ENCODE measurements around the gene SLC1A2.

DNA sequence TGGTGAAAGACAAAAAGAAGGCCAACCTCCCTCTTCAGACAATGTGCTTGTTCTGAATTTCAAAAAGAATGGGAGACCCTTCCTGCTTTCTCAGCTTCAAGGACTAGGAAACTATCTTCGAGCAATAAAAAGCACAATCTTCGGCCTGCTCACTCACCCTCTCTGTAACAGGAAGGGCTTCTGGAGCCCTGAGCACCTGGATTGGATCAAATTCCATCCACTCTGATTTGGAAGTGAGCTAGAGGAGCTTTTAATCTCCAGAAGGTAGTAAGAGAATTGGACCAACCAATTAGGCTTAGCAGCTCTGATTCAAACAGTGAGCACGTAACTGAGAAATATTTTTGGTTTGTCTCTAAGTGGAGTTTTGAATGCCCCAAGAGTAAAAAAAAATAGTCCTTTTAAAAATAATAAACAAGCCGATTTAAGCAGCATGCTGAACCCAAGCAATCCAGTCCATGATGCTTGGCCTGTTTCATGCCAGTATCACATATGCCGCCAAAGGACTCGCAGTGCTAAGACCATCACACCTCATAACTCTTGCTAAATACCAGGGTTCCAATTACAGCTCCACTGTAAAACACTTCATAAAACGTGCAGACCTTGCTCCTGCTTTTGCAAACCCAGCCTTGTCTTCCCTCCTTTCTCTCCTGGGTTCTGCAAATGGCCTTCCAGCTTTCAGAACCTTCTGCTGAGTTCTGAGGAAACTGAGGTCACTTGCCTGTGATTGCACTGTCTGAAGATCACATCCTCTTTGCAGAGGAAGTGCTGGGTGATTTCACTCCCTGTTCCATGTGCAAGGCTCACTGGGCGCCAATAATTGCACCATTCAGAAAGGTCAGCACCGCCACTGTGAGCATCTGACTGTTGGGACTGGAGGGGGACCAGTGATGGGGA lies 74.4 kb downstream of the SLC1A2 start:
- TF ChIP-seq, protein P1, sequence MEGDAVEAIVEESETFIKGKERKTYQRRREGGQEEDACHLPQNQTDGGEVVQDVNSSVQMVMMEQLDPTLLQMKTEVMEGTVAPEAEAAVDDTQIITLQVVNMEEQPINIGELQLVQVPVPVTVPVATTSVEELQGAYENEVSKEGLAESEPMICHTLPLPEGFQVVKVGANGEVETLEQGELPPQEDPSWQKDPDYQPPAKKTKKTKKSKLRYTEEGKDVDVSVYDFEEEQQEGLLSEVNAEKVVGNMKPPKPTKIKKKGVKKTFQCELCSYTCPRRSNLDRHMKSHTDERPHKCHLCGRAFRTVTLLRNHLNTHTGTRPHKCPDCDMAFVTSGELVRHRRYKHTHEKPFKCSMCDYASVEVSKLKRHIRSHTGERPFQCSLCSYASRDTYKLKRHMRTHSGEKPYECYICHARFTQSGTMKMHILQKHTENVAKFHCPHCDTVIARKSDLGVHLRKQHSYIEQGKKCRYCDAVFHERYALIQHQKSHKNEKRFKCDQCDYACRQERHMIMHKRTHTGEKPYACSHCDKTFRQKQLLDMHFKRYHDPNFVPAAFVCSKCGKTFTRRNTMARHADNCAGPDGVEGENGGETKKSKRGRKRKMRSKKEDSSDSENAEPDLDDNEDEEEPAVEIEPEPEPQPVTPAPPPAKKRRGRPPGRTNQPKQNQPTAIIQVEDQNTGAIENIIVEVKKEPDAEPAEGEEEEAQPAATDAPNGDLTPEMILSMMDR (conservative IDR thresholded peaks at IDR 0.05; ENCODE audit: low read depth in 2 of 2): no peak
- no peak for TF ChIP-seq ZNF114 (CRISPR knock-in tag; IDR thresholded peaks at IDR 0.05)
- TF ChIP-seq EZH2phosphoT487 (IDR thresholded peaks at IDR 0.05; ENCODE audit: unreplicated experiment): no peak
- no peak for TF ChIP-seq EZH2 (IDR thresholded peaks at IDR 0.05; ENCODE audit: low read depth, unreplicated experiment)
- no peak for TF ChIP-seq STAT1 (IDR thresholded peaks at IDR 0.05; ENCODE audit: unreplicated experiment)
- no peak for TF ChIP-seq POLR2AphosphoS5 (IDR thresholded peaks at IDR 0.05; ENCODE audit: low read depth)
- no peak for TF ChIP-seq ZNF331 (CRISPR knock-in tag; IDR thresholded peaks at IDR 0.05; ENCODE audit: low read depth)
- no peak for TF ChIP-seq NANOG (IDR thresholded peaks at IDR 0.05; ENCODE audit: borderline replicate concordance)
- TF ChIP-seq, protein P2, sequence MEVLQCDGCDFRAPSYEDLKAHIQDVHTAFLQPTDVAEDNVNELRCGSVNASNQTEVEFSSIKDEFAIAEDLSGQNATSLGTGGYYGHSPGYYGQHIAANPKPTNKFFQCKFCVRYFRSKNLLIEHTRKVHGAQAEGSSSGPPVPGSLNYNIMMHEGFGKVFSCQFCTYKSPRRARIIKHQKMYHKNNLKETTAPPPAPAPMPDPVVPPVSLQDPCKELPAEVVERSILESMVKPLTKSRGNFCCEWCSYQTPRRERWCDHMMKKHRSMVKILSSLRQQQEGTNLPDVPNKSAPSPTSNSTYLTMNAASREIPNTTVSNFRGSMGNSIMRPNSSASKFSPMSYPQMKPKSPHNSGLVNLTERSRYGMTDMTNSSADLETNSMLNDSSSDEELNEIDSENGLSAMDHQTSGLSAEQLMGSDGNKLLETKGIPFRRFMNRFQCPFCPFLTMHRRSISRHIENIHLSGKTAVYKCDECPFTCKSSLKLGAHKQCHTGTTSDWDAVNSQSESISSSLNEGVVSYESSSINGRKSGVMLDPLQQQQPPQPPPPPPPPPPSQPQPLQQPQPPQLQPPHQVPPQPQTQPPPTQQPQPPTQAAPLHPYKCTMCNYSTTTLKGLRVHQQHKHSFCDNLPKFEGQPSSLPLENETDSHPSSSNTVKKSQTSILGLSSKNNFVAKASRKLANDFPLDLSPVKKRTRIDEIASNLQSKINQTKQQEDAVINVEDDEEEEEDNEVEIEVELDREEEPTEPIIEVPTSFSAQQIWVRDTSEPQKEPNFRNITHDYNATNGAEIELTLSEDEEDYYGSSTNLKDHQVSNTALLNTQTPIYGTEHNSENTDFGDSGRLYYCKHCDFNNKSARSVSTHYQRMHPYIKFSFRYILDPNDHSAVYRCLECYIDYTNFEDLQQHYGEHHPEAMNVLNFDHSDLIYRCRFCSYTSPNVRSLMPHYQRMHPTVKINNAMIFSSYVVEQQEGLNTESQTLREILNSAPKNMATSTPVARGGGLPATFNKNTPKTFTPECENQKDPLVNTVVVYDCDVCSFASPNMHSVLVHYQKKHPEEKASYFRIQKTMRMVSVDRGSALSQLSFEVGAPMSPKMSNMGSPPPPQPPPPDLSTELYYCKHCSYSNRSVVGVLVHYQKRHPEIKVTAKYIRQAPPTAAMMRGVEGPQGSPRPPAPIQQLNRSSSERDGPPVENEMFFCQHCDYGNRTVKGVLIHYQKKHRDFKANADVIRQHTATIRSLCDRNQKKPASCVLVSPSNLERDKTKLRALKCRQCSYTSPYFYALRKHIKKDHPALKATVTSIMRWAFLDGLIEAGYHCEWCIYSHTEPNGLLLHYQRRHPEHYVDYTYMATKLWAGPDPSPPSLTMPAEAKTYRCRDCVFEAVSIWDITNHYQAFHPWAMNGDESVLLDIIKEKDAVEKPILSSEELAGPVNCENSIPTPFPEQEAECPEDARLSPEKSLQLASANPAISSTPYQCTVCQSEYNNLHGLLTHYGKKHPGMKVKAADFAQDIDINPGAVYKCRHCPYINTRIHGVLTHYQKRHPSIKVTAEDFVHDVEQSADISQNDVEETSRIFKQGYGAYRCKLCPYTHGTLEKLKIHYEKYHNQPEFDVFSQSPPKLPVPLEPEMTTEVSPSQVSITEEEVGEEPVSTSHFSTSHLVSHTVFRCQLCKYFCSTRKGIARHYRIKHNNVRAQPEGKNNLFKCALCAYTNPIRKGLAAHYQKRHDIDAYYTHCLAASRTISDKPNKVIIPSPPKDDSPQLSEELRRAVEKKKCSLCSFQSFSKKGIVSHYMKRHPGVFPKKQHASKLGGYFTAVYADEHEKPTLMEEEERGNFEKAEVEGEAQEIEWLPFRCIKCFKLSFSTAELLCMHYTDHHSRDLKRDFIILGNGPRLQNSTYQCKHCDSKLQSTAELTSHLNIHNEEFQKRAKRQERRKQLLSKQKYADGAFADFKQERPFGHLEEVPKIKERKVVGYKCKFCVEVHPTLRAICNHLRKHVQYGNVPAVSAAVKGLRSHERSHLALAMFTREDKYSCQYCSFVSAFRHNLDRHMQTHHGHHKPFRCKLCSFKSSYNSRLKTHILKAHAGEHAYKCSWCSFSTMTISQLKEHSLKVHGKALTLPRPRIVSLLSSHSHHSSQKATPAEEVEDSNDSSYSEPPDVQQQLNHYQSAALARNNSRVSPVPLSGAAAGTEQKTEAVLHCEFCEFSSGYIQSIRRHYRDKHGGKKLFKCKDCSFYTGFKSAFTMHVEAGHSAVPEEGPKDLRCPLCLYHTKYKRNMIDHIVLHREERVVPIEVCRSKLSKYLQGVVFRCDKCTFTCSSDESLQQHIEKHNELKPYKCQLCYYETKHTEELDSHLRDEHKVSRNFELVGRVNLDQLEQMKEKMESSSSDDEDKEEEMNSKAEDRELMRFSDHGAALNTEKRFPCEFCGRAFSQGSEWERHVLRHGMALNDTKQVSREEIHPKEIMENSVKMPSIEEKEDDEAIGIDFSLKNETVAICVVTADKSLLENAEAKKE (CRISPR knock-in tag; IDR thresholded peaks at IDR 0.05): no peak
- TF ChIP-seq, protein P3, sequence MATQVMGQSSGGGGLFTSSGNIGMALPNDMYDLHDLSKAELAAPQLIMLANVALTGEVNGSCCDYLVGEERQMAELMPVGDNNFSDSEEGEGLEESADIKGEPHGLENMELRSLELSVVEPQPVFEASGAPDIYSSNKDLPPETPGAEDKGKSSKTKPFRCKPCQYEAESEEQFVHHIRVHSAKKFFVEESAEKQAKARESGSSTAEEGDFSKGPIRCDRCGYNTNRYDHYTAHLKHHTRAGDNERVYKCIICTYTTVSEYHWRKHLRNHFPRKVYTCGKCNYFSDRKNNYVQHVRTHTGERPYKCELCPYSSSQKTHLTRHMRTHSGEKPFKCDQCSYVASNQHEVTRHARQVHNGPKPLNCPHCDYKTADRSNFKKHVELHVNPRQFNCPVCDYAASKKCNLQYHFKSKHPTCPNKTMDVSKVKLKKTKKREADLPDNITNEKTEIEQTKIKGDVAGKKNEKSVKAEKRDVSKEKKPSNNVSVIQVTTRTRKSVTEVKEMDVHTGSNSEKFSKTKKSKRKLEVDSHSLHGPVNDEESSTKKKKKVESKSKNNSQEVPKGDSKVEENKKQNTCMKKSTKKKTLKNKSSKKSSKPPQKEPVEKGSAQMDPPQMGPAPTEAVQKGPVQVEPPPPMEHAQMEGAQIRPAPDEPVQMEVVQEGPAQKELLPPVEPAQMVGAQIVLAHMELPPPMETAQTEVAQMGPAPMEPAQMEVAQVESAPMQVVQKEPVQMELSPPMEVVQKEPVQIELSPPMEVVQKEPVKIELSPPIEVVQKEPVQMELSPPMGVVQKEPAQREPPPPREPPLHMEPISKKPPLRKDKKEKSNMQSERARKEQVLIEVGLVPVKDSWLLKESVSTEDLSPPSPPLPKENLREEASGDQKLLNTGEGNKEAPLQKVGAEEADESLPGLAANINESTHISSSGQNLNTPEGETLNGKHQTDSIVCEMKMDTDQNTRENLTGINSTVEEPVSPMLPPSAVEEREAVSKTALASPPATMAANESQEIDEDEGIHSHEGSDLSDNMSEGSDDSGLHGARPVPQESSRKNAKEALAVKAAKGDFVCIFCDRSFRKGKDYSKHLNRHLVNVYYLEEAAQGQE (IDR thresholded peaks at IDR 0.05; ENCODE audit: unreplicated experiment): no peak

Data from GM23338 (cell line).